ENCODE data around the gene TOP1. TPM values are rescaled to one million over a fixed set of nuclear protein-coding genes. Genes with fewer than 3 reads are reported as not detected.

Gene TOP1
- total and polyA plus RNA-seq, 2 of the 4 experiments (the other 2 are of a cell fraction), result 14.0 to 21.5 TPM

DNA sequence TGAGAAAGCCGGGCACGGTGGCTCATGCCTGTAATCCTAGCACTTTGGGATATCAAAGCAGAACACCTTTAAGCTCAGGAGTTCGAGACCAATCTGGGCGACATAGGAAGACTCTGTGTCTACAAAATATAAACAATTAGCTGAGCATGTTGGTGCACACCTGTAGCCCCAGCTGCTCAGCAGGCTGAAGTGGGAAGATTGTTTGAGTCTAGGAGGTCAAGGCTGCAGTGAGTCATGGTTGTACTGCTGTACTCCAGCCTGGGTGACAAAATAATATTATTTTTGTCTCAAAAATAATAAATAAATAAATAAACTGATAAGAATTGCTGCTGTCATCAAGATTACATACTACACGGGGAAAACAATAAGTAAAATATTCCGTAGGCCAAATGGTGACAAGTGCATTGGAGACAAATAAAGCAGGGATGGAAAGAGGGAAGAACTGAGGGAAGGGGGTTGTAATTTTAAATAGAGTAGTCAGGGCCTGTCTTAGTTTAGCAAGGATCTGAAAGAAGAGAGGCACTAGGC is 14.0 kb upstream of the TOP1 start:
- Histone ChIP-seq H2BK15ac (ENCODE audit: low read depth, low read length) (no peak overlapping the region), H4K8ac (ENCODE audit: low read depth in 2 of 2, low read length in 2 of 2) (no peak overlapping the region), H2AK5ac (ENCODE audit: low read depth, low read length) (no peak overlapping the region), H3K4me3 (ENCODE audit: insufficient read depth, low read depth, low read length) (no peak overlapping the region), H3K9ac (ENCODE audit: low read depth, low read length) (no peak overlapping the region), H4K20me1 (ENCODE audit: insufficient read depth, low read length) (no peaks in the 10 kb centered on the region), H3K4ac (ENCODE audit: low read depth, low read length) (no peak overlapping the region), H3K4me2 (ENCODE audit: low read depth, low read length) (no peak overlapping the region), H3K4me1 (ENCODE audit: control insufficient read depth, insufficient read depth, low read length) (peaks cover 5% of the 10 kb centered on the region), H4K5ac (ENCODE audit: low read depth, low read length) (no peak overlapping the region), H2BK20ac (ENCODE audit: low read depth, low read length) (peak overlapping the region; percentile 8; the same call in 1 of the 2 replicates), H3K56ac (ENCODE audit: extremely low read depth, insufficient read depth, low read length) (no peak overlapping the region), H3K9me3 (ENCODE audit: control insufficient read depth, insufficient read depth, low read length) (no peaks in the 10 kb centered on the region), H3K36me3 (ENCODE audit: control insufficient read depth, insufficient read depth, low read length) (no peaks in the 10 kb centered on the region), H3K18ac (ENCODE audit: low read depth, low read length) (no peak overlapping the region), H2AK9ac (replicated peaks; ENCODE audit: low read depth, low read length, poor library complexity) (no peak overlapping the region), H3K27ac (ENCODE audit: insufficient read depth, low read length) (no peak overlapping the region), H2BK5ac (ENCODE audit: low read depth, low read length, poor library complexity, severe bottlenecking) (no peak overlapping the region), H2BK120ac (ENCODE audit: low read depth, low read length) (no peak overlapping the region), H3K23ac (ENCODE audit: low read depth, low read length) (no peak overlapping the region), H3K79me1 (ENCODE audit: low read depth in 1 of 2, low read length in 2 of 2) (peaks cover 0 to 8% of the 10 kb centered on the region in 2 experiments; a peak in 2 of 4 replicates), H3K14ac (replicated peaks; ENCODE audit: low read depth, low read length) (no peak overlapping the region), H4K91ac (ENCODE audit: insufficient read depth, low read depth, low read length) (no peak overlapping the region), H3K9me1 (ENCODE audit: insufficient read depth, low read length) (peaks cover under 1% of the 10 kb centered on the region), H3K27me3 (ENCODE audit: control insufficient read depth, insufficient read depth, low read length) (no peaks in the 10 kb centered on the region), H2AFZ (replicated peaks; ENCODE audit: low read length, poor library complexity) (no peak overlapping the region)
- in situ Hi-C loops (cut with MboI; ENCODE audit: low sequenced_read_pairs) (no loop called here), dilution Hi-C loops (cut with HindIII; ENCODE audit: low sequenced_read_pairs, unreplicated experiment) (no loop called here), intact Hi-C loops (cut with micrococcal nuclease) (no loop called here)
- DNase-seq (peak; percentile 47), ATAC-seq (ENCODE audit: low read depth) (no peak)
- ChIA-PET POLR2A (ENCODE audit: unreplicated experiment) (no interaction called here), CTCF (no interaction called here)
- BruUV-seq (replicated peaks), result no TSS peak
- TF ChIP-seq SMC3 (IDR thresholded peaks at IDR 0.05; ENCODE audit: low read depth, low read length), result no peak
- no peak for TF ChIP-seq POLR2A (IDR thresholded peaks at IDR 0.05; ENCODE audit: low read depth, low read length)
- TF ChIP-seq NFE2L2 (IDR thresholded peaks at IDR 0.05; ENCODE audit: low read depth, low read length), result no peak
- no peak for TF ChIP-seq FOS (IDR thresholded peaks at IDR 0.05; ENCODE audit: low read depth, low read length)
- no peak for TF ChIP-seq CHD1 (IDR thresholded peaks at IDR 0.05; ENCODE audit: low read depth, low read length)
- no peak for TF ChIP-seq USF2 (IDR thresholded peaks at IDR 0.05; ENCODE audit: low read depth, low read length)
- TF ChIP-seq RCOR1 (IDR thresholded peaks at IDR 0.05; ENCODE audit: insufficient replicate concordance, low read length), result no peak
- no peak for TF ChIP-seq MAFK (IDR thresholded peaks at IDR 0.05; ENCODE audit: low read depth, low read length)
- TF ChIP-seq, protein P1, sequence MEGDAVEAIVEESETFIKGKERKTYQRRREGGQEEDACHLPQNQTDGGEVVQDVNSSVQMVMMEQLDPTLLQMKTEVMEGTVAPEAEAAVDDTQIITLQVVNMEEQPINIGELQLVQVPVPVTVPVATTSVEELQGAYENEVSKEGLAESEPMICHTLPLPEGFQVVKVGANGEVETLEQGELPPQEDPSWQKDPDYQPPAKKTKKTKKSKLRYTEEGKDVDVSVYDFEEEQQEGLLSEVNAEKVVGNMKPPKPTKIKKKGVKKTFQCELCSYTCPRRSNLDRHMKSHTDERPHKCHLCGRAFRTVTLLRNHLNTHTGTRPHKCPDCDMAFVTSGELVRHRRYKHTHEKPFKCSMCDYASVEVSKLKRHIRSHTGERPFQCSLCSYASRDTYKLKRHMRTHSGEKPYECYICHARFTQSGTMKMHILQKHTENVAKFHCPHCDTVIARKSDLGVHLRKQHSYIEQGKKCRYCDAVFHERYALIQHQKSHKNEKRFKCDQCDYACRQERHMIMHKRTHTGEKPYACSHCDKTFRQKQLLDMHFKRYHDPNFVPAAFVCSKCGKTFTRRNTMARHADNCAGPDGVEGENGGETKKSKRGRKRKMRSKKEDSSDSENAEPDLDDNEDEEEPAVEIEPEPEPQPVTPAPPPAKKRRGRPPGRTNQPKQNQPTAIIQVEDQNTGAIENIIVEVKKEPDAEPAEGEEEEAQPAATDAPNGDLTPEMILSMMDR (conservative IDR thresholded peaks at IDR 0.05; ENCODE audit: low read depth, low read length), result no peak
- no peak for TF ChIP-seq MAZ (IDR thresholded peaks at IDR 0.05; ENCODE audit: borderline replicate concordance, low read depth, low read length)
- no peak for TF ChIP-seq BHLHE40 (IDR thresholded peaks at IDR 0.05; ENCODE audit: low read depth, low read length)
- TF ChIP-seq CEBPB (IDR thresholded peaks at IDR 0.05; ENCODE audit: low read depth, low read length), result no peak
- no CpG with 5 or more reads among the region's 6 CpGs for WGBS, 2 experiments (ENCODE audit: extremely low coverage in 2 of 2, insufficient read length in 1 of 2)
